NB4 (cell line): ENCODE data around the gene LRRC10B.

Experiments
- CTCF ChIP-seq: IDR thresholded peaks from one replicate; pipeline ENCODE4 v1.5.1; 2012; ENCODE audit warnings: low read depth, low read length
- POLR2A ChIP-seq: IDR thresholded peaks from 2 replicates; pipeline ENCODE4 v1.6.1; 2011; ENCODE audit warnings: mild to moderate bottlenecking; ENCODE audit not compliant: insufficient read length; ENCODE audit errors: extremely low read depth

GRCh38 chr11:61486011-61486620 is 22.4 kb upstream of the LRRC10B start:
- no peak for TF ChIP-seq POLR2A
- TF ChIP-seq CTCF, result no peak
